ENCODE data around the gene ITGA2.

GRCh38 chr5:53113947-53114346 lies 124.8 kb downstream of the ITGA2 start:
- TF ChIP-seq POLR2AphosphoS5 (IDR thresholded peaks at IDR 0.05; ENCODE audit: low read depth, low read length) = no peak
- no peak for TF ChIP-seq POLR2A (IDR thresholded peaks at IDR 0.05; ENCODE audit: low read depth, low read length)
